ENCODE data around the gene TUBD1. TPM values are rescaled to one million over a fixed set of nuclear protein-coding genes. Genes with fewer than 3 reads are reported as not detected.

Gene TUBD1
- total and polyA plus RNA-seq, 2 donors (not counting 1 experiment from before 2014, with no cell fraction given) = 5.7 to 20.0 TPM

DNA sequence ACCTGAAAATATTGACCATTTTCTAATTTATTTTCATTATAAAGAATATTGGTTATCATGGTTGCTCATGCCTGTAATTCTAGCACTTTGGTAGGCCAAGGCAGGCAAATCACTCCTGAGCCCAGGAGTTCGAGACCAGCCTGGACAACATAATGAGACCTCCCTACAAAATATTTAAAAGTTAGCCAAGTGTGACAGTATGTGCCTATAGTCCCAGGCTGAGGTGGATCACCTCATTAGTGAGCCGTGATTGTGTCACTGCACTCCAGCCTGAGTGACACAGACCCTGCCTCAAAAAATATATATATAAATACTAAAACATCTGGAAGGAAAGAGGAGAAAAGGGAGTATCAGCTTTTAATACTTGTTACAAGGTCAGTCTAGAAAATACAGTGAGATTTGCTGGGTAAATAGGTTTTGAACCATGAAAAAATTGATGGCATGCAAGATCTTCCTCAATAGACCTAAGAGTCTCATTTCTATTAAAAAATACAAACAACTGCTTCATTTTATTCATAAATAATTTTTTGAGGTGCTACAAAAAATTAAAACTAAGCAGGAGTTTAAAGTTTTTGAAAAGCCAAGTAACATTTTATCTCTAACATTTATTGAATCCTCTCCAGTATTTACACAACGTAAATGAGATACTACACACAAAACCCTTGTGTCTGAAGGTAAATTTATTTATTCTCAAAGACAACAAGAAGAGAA, 47.7 kb downstream of the TUBD1 start:
- peaks cover 75% of the 10 kb centered on the region for H3K4me1 Mint-ChIP-seq
- TF ChIP-seq, protein P1, sequence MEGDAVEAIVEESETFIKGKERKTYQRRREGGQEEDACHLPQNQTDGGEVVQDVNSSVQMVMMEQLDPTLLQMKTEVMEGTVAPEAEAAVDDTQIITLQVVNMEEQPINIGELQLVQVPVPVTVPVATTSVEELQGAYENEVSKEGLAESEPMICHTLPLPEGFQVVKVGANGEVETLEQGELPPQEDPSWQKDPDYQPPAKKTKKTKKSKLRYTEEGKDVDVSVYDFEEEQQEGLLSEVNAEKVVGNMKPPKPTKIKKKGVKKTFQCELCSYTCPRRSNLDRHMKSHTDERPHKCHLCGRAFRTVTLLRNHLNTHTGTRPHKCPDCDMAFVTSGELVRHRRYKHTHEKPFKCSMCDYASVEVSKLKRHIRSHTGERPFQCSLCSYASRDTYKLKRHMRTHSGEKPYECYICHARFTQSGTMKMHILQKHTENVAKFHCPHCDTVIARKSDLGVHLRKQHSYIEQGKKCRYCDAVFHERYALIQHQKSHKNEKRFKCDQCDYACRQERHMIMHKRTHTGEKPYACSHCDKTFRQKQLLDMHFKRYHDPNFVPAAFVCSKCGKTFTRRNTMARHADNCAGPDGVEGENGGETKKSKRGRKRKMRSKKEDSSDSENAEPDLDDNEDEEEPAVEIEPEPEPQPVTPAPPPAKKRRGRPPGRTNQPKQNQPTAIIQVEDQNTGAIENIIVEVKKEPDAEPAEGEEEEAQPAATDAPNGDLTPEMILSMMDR (IDR thresholded peaks at IDR 0.05) = no peak
- TF ChIP-seq EZH2 (IDR thresholded peaks at IDR 0.05; ENCODE audit: borderline replicate concordance, insufficient read depth, low read depth, low read length, poor library complexity, severe bottlenecking) = no peak
- ChIA-PET POLR2A (interaction anchor here (0.8 kb wide), 1 partner anchor 8 kb away, joined by 6 read pairs; no protein-coding TSS in a partner anchor), CTCF (interaction anchor here (1.6 to 1.9 kb wide), 2 partner anchors 17 to 59 kb away, joined by 3 to 7 read pairs; no protein-coding TSS in a partner anchor)
- H3K27ac Mint-ChIP-seq = peak overlapping the region; percentile 78
- no peaks in the 10 kb centered on the region for H3K9me3 ChIP-seq (ENCODE audit: control extremely low read depth in 1 of 3, control insufficient read depth in 2 of 3, insufficient read depth in 1 of 3, low read length in 2 of 3)
- peak overlapping the region; percentile 64 for H3K4me3 Mint-ChIP-seq
- H3K27me3 Mint-ChIP-seq = no peaks in the 10 kb centered on the region
- H3K4me1 ChIP-seq (ENCODE audit: control insufficient read depth in 2 of 2, insufficient read depth in 2 of 2, low read length in 2 of 2) = peaks cover 54 to 60% of the 10 kb centered on the region in 2 donors
- intact Hi-C loops (cut with micrococcal nuclease) = loop anchor here (10.0 kb wide), 1 partner anchor 220 kb away; no protein-coding TSS in a partner anchor
- no peaks in the 10 kb centered on the region for H4K20me1 ChIP-seq (ENCODE audit: control insufficient read depth, insufficient read depth, low read length, poor library complexity, severe bottlenecking)
- no peaks in the 10 kb centered on the region for H3K9me3 Mint-ChIP-seq (ENCODE audit: insufficient read depth)
- H3K36me3 ChIP-seq (replicated peaks in 1 of 2; ENCODE audit: control extremely low read depth in 1 of 2, control insufficient read depth in 1 of 2, extremely low read depth in 1 of 2, insufficient read depth in 2 of 2, low read length in 1 of 2) = no peaks in the 10 kb centered on the region
- peaks cover 21% of the 10 kb centered on the region for H3K79me2 ChIP-seq (ENCODE audit: control insufficient read depth, insufficient read depth, low read length)
- no peak overlapping the region for H2AFZ ChIP-seq (ENCODE audit: insufficient read depth, low read depth, low read length, poor library complexity, severe bottlenecking)
- DNase-seq = no peak
- peak overlapping the region; percentile 62 to 85 for H3K27ac ChIP-seq (ENCODE audit: low read length in 2 of 2)
- ATAC-seq (ENCODE audit: low read depth) = no peak
- H3K4me2 ChIP-seq (replicated peaks; ENCODE audit: low read depth, low read length, poor library complexity, severe bottlenecking) = peak overlapping the region; percentile 57
- H3K27me3 ChIP-seq (replicated peaks in 1 of 4; ENCODE audit: control extremely low read depth in 1 of 4, control insufficient read depth in 3 of 4, insufficient read depth in 4 of 4, low read length in 3 of 4) = no peaks in the 10 kb centered on the region
- WGBS (ENCODE audit: insufficient coverage) = no CpG with 5 or more reads among the region's 3 CpGs
- H3K4me3 ChIP-seq (ENCODE audit: control extremely low read depth in 1 of 5, extremely low read depth in 1 of 5, insufficient read depth in 1 of 5, low read depth in 2 of 5, low read length in 4 of 5) = no peak overlapping the region
- no peak overlapping the region for H3K9ac ChIP-seq (ENCODE audit: low read length)
